ENCODE data around the gene KCNG2. TPM values are rescaled to one million over a fixed set of nuclear protein-coding genes. Genes with fewer than 3 reads are reported as not detected.

KCNG2 gene
- total and polyA plus RNA-seq, 2 of the 8 experiments (the other 6 are each of a cell fraction or from before 2014, with no cell fraction given) = 0.19 to 0.74 TPM

- TF ChIP-seq, protein P1, sequence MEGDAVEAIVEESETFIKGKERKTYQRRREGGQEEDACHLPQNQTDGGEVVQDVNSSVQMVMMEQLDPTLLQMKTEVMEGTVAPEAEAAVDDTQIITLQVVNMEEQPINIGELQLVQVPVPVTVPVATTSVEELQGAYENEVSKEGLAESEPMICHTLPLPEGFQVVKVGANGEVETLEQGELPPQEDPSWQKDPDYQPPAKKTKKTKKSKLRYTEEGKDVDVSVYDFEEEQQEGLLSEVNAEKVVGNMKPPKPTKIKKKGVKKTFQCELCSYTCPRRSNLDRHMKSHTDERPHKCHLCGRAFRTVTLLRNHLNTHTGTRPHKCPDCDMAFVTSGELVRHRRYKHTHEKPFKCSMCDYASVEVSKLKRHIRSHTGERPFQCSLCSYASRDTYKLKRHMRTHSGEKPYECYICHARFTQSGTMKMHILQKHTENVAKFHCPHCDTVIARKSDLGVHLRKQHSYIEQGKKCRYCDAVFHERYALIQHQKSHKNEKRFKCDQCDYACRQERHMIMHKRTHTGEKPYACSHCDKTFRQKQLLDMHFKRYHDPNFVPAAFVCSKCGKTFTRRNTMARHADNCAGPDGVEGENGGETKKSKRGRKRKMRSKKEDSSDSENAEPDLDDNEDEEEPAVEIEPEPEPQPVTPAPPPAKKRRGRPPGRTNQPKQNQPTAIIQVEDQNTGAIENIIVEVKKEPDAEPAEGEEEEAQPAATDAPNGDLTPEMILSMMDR (IDR thresholded peaks at IDR 0.05; ENCODE audit: control extremely low read depth in 1 of 3, insufficient read depth in 1 of 3, low read depth in 1 of 3, low read length in 3 of 3) = peak in 2 of 3 experiments; percentile 33 to 58; a peak in 3 of 4 replicates
- TF ChIP-seq RAD21 (IDR thresholded peaks at IDR 0.05 in 1 of 2, conservative IDR thresholded peaks at IDR 0.05 in 1 of 2; ENCODE audit: low read depth in 2 of 2, low read length in 2 of 2) (peak; percentile 55 to 75), ATF2 (IDR thresholded peaks at IDR 0.05; ENCODE audit: low read length) (no peak), SP4 (IDR thresholded peaks at IDR 0.05; ENCODE audit: low read length) (no peak)
Measured at GRCh38 chr18:79797518-79798345, at the start of gene KCNG2 (continued).

Measured in H1 (cell line).